Prostate gland (tissue), 2 donors: ENCODE data around the gene UNC5B.

Source experiments
- POLR2A ChIP-seq: fragments of 450-650 bp; IDR thresholded peaks from one replicate; pipeline ENCODE4 v1.6.1; 2016; ENCODE audit warnings: antibody characterized with exemption, mild to moderate bottlenecking
- TF ChIP-seq, protein P1 (sequence below), 4 experiments: fragments of 200-600 bp in 2 of 4; fragments of 450-650 bp in 2 of 4; sonication (generic) in 2 of 4; IDR thresholded peaks; 1 replicate in 3 of 4; 2 replicates in 1 of 4; pipeline ENCODE4 v1.5.1; 2016 to 2019; ENCODE audit warnings: antibody characterized with exemption in 4 of 4, mild to moderate bottlenecking in 2 of 4, moderate library complexity in 2 of 4

DNA sequence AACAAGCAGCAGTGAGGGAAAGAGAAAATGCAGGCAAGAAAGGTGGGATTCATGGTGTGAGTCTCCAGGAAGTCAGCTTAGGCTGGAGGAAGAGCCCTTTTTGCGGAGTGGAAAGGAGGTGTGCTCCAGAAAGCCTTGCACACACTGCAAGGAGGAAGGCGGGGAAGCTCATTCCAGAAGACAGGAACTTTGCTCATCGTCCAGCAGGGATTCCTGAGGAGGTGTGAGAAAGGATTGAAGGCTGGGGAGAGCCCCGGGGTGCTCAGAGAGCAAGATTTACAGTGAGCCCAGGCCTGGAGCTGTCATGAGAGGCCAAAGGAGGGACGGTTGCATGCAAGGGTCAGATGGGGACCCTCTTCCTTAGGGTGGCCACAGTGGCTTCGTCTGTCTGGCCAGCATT, 124.3 kb downstream of the UNC5B start:
- no peak for TF ChIP-seq POLR2A
- TF ChIP-seq, protein P1, sequence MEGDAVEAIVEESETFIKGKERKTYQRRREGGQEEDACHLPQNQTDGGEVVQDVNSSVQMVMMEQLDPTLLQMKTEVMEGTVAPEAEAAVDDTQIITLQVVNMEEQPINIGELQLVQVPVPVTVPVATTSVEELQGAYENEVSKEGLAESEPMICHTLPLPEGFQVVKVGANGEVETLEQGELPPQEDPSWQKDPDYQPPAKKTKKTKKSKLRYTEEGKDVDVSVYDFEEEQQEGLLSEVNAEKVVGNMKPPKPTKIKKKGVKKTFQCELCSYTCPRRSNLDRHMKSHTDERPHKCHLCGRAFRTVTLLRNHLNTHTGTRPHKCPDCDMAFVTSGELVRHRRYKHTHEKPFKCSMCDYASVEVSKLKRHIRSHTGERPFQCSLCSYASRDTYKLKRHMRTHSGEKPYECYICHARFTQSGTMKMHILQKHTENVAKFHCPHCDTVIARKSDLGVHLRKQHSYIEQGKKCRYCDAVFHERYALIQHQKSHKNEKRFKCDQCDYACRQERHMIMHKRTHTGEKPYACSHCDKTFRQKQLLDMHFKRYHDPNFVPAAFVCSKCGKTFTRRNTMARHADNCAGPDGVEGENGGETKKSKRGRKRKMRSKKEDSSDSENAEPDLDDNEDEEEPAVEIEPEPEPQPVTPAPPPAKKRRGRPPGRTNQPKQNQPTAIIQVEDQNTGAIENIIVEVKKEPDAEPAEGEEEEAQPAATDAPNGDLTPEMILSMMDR (IDR thresholded peaks at IDR 0.05): no peak
